Activated CD8-positive, alpha-beta memory T cell treated with anti-CD3 and anti-CD28 coated beads, Interleukin-2, amount 50 U/mL, for 24 hours (primary cell): ENCODE data around the gene CBLB.

Experiments used
- DNase-seq: peaks from one replicate; pipeline ENCODE4 v3.0.0-alpha.2; 2020; ENCODE audit errors: extremely low read depth

Gene CBLB

DNA sequence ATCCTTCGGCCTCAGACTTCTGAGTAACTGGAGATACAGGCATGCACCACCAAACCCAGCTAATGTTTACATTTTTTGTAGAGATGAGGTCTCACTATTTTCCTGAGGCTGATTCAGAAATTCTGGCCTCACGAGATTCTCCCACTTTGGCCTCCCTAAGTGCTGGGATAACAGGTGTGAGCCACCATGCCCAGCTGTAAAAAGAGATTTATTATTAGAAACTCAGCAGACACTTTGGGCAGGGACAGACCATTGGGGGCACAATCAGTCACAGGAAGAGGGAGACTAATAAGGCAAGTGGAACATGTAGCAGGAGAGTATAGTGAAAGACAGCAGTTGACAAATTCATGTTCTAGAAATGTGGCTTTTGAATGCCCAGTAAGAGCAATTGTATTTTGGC lies 249.2 kb downstream of the CBLB start:
- DNase-seq: no peak

DNA sequence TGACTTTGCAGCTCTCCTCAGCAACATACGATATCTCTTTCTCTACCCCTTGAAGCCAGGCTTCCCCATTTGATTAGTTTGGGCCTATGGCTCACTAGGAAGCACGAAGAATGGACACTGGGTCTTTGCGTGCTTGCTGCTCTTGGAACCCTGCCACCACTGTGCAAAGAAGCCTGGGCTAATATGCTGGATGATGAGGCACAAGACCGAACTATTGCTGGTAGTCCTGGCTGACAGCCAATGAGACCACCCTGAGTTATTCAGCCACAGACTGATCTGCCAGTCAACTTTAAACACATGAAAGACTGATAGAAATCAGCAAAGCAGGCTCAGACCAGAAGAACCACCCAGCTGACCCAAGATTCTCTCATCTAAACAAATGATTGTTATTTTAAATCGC lies 250.3 kb downstream of the CBLB start:
- DNase-seq: no peak

DNA sequence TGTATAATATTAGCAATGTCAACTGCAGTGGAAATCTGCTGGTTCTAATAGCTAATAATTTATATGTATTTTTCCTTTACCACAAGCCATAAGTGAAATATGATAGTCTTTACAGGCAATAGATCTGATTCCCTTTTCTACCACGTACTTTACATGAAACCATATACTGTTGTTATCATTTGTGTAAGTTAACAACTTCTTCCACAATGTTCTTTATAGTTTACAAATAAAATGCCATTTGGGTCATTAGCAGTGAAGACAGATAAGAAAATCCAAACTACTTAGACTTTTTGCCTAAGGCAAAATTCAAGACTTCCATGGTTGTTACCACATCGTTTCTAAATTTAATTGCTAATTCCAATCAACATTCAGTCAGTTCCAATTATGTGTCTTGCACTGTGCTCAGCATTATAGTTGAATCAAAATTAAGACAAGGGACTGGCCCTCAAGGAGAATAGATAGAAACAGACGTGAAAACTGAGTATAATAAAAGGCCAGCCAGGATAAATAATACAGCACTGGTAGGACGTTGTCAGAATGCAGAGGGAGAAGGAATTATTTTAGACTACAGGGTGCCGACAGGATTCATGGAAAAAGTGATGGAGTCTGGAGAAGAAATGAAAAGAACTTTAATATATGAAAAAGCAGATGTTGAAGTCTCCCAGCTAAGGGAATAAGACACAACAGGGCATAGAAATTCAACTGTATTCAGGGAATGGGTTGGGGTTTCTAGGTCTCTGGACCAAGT lies 252.3 kb downstream of the CBLB start:
- DNase-seq: no peak

DNA sequence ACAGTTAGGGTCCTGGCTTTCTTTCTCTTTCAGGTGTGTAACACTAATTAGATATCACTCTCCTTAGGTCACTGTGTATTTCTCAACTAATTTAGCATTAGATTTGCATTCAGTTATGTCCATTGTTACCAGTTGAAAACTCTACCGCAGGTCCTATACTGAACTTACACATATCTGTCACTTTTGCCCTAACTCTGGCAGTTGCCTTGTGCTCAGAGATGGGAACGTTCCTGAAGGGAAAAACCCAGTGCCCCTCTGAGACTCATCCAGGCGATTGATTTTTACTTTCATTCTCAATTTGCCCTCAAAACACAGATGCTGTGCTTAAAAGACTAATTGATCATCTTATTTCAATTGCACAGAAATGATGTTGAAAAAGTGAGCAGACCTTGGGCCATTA lies 253.0 kb downstream of the CBLB start:
- no peak for DNase-seq

DNA sequence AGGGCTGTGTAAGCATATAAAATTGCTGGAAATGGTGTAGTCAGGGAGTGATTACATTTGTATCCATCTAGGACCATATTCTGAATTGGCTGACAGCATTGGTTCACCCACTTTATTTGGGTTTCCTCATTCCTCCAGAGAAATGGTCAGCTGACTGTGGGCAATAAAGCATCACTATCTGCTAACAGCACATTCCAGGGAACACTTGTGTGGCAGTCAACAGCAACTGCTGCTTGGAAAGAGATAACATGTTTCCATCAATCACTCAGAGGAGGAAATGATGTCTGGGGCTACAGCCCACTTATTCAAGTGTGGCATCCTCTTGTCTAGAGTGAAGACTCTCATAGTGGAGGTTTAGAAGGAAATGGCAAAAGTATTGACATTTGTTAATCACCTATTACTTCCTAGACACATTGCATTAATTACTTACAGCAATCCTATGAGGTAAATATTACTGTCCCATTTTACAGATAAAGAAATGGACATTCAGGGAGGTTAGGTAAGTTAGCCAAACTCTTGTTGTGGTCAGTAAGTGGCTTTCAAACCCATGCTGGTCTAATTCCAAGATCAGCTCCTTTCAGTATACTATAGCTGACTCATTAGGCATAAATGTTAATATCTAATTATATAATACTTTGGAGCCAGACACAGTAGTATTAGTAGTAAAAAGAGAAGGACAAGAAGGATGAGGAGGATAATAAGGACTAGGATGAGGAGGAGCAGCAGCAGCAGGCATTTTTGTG lies 254.4 kb downstream of the CBLB start:
- no peak for DNase-seq

DNA sequence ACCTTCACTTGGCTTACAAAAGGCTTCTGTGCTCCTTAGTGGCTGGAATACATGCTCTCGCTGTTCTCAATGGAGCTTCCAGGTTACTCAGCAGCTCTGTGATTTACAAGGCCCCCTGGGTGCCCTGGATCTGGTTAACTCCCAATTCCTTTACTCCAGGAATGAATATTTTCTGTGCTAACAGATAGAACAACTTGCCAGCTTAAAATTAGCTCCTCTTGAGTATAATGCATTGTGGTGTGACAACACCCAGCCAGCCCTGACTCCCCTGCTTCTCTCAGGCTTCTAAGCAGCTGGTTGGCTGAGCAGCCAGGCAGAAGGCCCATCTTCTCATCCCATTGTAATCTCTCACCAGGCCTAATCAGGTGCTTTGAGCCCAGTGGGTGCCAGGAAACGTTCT lies 255.7 kb downstream of the CBLB start:
- DNase-seq: no peak

DNA sequence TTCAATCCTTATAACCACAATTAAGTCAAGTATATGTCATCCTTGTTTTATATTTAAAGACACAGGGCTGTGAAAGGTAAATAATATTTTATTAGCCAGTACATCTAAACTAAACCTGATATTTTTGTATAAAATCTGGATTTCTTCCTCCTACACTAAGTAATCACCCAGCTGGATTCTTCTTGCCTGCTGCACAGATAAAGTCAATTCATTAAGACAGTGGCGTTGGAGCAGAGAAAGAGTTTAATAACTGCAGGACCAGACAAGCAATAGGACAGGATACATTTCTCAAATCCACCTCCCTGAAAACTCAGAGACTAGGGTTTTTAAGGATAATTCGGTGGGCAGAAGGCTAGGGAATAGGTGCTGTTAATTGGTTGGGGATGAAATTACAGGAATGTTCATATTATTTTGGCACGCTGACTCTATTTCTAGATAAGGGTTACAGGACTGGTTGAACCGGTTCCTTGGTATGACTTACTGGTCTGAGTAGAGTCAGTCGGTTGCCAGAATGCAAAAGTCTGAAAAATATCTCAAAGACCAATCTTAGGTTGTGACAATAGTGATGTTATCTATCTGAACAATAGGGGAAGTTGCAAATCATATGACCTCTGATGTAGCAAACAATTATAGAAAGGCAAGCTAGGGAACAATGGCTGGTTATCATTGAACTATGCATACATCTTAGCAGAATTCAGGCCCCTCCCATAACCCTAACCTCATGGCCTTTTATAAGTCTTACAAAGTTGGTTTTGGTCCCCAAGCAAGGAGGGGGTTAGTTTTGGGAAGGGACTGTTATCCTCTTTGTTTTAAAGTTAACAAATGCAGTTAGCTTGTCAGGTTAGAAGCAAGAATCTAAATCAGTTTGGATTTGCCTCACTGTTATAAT lies 257.3 kb downstream of the CBLB start:
- no peak for DNase-seq

DNA sequence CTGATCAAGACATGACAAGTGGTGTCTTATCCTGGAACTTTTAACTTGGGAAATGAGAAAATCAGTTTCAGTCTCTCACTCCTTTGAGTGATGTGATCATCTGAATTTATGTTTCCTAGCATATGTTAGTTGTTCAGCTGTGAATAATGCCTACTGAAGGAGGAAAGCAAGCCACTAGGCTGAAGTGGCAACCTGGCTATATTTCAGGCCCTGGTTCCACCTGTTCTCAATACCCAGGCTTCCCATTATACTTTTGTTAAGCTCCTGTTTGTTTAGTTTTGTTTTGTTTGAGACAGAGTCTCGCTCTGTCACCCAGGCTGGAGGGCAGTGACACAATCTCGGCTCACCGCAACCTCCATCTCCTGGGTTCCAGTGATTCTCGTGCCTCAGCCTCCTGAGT lies 258.3 kb downstream of the CBLB start:
- no peak for DNase-seq

DNA sequence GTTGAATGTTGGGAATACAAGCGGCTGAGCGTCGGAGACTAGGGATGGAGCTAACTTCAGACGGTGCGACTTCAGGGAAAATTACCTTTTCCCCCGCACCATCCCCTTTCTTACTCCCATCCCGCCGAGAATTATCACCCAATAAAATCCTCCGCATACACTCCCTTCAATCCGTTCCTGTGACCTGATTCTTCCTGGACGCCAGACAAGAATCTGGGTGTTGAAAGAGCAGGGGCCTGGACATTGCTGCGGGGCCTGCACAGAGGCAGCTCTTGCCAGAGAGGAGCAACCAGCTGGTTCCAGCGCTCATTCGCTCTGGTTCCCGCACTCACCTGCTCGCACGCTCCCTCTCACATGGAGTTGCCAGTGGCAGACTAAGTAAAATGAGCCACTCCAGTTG lies 260.2 kb downstream of the CBLB start:
- DNase-seq: no peak

DNA sequence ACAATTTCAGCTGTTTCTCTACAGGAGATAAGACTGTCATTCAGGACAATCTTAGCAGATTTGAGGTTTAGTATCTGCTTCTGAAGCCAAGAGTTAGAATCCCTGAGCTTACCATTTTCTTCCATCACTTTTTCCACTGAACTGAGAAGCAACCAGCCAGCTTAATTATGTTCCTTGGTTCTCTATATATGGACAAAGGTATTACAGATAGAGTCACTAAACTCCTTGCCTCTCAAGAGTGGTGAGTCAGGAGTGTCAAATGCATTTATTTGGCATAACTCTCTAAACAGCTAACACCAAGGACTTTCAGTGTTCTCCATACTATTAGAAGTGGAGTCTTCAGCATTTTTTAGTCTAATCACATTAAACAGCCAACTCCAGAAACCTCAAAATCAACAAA lies 262.8 kb downstream of the CBLB start:
- no peak for DNase-seq
